ENCODE data around the gene MXRA7.
"Not testable (repeated sequence)": the region's sequence is repeated elsewhere in the genome, so short reads cannot be mapped to it uniquely, and the experiment has no call there.

Gene MXRA7

DNA sequence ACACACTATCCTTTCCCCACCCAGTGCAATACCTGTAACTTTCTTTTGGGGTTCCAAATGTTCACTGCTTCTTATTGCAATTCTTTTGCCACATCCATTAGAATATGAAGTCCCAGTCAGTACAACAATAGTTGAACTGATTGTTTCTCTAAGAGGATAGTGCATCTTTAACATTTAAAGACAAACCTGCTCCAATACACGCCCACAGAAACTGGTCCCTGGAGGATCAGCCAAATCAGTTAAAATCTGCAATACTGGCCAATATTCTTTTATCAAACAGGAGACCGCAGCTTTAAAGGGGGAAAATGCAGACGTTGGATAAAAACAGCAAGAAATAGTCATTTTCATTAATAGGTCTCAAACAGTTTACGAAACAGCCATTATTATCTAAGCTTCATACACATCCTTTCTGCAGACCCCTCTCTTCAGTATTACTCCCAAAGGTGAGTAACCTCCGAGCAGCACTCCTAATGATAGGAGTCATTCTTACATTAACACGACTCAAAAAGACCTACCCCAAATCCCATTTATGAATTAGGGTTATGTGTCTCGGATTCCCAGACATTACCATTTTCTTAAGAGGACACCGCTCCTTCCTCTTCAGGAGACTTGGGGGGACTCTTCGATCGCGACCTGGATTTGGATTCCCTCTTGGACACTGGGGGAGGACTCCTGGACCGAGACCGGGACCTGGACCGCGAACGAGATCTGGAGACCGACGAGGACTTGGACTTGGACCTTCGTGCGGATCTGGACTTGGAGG, 25.0 kb upstream of the MXRA7 start:
- peak in 1 of 2 donors; percentile 31 for DNase-seq

DNA sequence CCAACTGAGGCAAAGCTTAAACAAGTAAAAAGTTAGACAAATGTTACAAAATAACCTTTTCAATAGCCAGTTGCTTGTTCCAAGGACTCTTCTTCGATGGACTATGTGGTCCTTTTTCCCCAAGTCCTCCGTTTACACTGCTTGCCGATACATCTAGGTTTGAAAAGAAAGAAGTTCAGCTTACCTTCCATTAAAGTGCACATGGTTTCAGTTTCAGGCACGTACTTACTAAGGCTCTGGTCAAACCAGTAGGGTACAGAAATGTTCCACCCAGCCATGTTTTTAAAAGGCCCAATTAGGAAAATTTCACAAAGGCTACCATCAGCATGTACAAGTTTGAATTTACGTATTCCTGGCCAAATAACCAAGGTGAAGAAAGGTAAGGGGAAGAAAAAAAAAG, 24.2 kb upstream of the MXRA7 start:
- DNase-seq, result peak in 1 of 2 donors; percentile 56

DNA sequence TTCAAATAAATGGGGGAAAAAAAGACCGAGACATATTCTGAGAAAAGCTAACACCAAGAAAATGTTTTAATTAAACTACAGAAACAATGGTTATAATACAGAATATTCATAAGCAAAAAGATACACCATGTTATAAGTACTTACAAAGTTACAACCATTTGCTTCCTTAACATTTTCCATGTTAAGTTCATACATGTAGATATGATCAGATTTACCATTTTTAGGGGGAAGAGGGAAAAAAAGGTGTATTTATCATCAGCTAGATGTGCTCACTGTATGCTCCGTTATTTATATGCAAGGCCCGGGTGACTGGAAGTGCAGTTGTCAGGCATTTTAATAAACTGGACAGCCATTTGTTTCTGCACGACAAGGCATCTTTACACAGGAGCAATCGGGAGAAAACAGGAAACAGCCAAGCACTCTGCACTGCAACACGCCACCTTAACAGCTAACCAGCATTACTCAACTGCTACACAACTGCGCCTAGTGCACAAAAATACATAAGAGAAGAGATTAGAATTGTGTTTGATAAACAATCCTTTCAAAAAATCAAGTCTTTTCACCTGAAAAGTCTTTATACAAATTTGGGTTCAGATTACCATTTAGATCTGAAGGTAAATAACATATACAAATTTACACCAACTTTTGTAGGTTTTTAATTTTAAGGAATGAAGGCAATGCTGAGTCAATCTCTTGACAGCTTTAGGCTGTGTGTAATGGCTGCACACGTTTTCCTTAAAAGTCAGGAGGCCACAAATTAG, 23.5 kb upstream of the MXRA7 start:
- DNase-seq, result peak in 1 of 2 donors; percentile 32

DNA sequence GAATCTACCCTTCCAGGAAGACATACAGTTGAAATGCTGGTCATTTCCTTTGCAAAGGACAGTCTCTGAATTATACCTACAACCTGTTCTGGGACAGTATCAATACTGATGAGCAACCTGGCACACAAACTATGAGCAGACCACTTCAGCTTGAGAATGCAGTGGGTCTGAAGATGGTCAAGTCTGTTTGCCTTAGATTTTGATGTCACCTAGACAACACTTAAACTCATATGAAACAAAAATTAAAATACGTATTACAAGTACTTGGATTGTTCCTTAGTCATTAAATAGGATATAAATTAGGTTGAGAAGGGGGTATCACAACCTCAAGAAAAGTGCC, 22.8 kb upstream of the MXRA7 start:
- peak in 1 of 2 donors; percentile 19 for DNase-seq

DNA sequence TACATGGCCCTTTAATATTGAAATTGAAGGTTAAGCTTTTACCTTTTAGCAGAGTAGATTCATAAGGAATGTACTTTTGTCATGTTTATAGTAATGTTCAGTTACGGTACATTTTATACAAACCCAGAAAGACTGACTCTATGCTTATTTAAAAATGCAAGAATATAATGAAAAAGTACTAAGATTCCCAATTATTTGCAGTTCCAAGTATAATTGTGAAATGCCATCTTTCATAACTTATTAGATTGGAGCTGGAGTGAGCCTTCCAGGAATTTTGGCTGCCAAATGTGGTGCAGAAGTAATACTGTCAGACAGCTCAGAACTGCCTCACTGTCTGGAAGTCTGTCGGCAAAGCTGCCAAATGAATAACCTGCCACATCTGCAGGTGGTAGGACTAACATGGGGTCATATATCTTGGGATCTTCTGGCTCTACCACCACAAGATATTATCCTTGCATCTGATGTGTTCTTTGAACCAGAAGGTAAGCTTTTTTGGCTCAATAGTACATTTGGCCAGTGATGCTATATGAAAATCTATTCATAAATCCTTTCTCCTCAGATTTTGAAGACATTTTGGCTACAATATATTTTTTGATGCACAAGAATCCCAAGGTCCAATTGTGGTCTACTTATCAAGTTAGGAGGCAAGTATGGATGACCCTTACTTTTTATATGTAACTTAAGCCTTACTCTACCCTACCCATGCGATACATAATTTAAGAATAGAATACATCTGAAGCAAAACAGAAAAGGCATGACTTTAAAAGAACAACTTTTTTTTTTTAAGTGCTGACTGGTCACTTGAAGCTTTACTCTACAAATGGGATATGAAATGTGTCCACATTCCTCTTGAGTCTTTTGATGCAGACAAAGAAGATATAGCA, 22.2 kb upstream of the MXRA7 start:
- DNase-seq, result peak in 1 of 2 donors; percentile 27

DNA sequence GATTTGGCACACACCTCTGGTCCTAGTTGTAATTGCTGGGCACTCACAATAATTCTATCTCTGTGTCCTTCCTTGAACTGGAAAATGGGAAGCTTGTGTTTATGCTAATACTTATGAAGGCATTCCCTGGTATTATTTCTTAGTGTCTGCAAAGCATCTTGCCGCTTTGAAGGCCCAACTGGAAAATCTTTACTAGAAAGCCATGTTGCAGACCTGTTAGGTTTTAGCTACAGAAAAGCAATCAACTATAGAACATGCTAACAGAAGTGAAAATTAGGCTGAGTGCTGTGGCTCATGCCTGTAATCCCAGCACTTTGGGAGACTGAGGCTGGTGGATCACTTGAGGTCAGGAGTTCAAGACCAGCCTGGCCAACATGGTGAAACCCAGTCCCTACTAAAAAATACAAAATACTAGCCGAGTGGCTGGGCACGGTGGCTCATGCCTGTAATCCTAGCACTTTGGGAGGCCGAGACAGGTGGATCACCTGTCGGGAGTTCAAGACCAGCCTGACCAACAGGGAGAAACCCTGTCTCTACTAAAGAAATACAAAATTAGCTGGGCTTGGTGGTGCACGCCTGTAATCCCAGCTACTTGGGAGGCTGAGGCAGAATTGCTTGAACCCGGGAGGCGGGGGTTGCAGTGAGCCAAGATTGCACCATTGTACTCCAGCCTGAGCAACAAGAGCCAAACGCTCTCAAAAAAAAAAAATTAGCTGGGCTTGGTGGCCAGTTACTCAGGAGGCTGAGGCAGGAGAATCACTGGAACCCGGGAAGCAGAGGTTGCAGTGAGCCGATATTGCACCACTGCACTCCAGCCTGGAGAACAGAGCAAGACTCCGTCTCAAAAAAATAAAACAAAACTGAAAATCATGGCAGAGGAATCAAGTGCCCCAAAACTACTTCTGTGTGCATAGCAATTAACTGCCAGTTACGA, 21.3 kb upstream of the MXRA7 start:
- not testable (repeated sequence) for DNase-seq

DNA sequence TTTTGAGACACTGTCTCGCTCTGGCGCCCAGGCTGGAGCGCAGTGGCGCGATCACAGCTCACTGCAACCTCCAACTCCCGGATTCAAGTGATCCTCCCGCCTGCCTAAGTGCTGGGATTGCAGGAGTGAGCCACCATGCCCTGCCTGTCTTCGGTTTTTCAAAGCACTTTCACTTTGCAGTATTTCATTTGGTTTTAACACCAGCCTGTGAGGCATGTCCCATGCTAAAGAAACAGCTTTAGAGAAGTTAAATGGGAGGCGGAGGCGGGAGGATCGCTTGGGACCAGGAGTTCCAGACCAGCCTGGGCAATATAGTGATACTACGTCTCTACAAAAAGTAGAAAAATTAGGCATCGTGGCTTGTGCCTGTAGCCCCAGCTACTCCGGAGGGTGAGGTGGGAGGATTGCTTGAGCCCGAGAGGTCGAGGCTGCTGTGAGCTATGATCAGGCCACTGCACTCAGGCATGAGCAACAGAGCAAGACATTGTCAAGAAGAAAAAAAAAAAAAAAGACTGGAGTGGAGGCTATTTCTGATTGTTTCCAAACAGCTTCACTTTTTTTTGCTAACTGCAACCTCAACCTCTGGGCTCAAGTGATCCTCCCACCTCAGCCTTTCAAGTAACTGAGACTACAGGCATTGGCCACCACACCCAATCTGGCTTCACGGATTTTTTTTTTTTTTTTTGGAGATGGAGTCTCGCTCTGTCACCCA, 17.1 kb upstream of the MXRA7 start:
- peak in 1 of 2 donors; percentile 42 for DNase-seq

DNA sequence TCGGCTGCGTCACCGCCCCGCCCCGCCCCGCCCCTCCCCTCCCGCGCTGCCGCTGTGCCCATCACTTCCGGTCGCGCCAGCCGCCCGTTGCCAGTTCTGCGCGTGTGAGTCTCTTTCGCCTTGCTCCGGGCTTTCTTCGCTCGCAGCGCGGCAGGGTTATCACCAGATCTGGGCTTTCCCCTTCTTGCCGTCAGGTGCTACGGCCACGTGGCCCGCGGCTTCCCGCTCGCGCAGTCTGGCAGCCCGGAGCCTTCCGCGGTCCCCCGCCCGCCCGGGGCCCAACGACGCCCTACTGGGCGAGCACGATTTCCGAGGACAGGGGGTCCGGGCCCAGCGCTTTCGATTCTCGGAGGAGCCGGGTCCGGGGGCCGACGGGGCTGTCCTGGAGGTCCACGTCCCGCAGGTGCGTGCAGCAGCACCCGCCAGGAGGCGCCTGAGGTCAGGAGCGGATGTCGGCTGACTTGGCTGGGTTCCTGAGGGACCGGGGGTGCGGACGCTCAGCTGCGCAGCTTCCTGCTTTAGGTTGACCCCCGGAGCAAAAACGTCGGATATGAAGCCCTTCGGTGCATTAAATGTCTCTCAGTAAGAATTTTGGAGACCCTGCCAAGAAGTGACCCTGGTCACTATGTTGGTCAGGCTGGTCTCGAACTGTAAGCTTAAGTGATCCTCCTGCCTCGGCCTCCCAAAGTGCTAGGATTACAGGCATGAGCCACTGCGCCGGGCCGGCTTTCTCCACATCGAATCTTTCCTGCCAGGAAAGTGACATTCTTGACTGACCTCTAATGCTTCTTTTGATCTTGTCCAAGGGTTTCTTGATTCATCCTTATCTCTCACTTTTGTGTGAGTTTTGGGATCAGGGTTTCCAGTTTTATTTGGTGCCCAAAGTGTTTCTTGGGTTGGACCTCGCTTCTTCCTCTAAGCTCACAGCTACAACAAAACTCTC, 16.3 kb upstream of the MXRA7 start, which contains the start of gene METTL23:
METTL23 (plus strand) TSS at position 64 of the 943 bp plus-strand sequence. CDS start 2,872 bp downstream, outside the sequence.
- no peak for DNase-seq

DNA sequence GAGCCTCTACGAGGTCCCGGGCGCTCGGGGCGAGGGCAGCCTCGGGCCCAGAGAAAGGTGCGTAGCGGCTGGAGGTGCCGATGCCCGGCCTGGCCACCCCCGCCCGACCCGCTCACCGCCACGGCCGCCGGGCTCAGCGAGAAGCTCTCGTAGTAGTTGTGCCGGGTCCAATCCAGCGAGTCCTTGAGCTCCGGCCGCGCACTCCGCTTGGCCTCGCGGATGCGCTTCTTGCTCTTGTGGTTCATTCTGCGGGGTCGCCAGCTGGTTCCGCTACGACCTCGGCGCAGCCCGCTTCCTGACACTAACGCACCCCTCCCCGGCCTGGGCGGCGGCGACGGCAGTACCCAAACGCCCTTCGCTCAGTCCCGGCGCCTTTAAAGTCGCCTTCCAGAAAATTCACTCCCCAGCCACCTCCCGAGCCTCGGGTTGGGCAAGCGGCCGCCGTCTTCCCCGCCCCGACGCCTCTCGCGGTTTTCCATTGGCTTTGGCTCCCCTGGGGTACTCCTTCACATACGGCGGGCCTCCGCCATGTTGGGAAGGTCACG, 15.5 kb upstream of the MXRA7 start, which contains the start of gene JMJD6:
JMJD6 (minus strand) TSS at position 376 of the 545 bp plus-strand sequence; CDS start at position 245, 131 bp downstream.
- peak; percentile 97 for DNase-seq

DNA sequence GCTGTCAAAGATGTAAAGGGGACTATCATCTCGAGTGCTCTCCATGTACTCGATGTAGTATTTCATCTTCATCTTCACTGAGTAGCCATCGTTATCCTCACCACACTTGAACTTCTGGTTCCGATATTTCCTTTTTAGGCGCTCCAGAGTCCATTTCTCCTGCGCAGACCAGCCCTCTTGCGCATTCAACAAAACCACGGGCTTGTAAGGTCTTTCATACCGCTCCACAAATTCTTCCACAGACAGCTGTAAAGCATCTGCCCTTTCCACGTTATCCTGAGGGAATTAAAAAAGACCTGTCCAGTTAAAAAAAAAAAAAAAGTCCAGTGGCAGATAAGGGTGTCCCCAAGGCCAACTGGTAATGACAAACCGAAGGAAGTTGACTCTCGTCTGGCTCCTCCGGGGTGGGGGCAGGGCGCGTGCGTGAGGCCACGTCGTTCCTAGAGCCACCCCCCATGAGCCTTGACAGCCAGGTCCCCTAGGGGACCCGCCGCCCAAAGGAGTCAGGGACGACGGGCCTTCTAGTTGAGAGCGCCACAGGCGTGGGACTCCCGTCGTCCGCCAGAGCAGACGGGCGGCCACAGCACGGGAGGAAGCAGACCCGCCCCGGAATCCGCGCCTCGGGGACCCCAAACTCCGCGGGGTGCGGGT, 14.9 kb upstream of the MXRA7 start:
- DNase-seq, result peak; percentile 74 to 81

DNA sequence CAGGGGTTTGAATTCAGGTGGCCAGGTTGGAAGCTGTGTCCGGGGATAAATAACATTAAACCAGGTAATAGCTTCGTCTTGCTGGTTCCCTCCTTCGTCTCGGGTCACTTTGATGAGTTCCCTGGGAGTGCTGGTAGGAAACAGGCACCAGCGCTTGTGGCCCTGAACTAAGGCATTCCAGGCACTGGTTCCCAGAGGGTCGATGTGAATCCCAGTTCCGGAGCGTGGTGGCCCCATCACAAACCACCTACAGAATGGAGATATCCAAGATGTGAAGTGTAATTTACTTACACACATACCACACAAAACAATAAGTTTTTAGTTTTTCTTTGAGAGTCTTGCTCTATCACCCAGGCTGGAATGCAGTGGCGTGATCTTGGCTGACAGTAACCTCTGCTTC, 13.0 kb upstream of the MXRA7 start:
- DNase-seq, result no peak

DNA sequence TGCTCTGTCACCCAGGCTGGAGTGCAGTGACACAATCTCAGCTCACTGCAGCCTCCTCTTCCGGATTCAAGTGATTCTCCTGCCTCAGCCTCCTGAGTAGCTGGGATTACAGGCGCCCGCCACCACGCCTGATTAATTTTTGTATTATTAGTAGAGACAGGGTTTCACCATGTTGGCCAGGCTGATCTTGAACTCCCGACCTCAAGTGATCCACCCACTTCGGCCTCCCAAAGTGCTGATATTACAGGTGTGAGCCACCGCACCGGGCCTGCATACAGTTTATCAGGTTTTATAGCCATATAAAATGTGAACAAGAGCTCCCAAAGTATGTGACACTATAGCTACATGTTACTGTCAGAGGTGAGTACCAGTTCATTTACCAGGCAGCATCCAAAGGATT, 12.2 kb upstream of the MXRA7 start:
- not testable (repeated sequence) for DNase-seq

DNA sequence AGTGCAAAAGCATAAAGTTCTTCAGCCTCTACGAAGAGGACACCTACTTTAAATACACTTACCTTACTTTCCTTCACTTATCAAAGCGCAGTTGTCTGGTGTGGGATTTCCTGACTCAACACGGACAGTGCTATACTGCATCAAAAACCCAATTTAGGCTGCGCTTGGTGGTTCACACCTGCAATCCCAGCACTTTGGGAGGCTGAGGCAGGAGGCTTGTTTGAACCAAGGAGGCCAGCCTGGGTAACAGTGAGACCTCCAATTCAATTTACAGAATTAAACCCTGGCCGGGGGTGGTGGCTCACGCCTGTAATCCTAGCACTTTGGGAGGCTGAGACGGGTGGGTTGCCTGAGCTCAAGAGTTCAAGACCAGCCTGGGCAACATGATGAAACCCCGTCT, 11.5 kb upstream of the MXRA7 start:
- DNase-seq, result no peak

DNA sequence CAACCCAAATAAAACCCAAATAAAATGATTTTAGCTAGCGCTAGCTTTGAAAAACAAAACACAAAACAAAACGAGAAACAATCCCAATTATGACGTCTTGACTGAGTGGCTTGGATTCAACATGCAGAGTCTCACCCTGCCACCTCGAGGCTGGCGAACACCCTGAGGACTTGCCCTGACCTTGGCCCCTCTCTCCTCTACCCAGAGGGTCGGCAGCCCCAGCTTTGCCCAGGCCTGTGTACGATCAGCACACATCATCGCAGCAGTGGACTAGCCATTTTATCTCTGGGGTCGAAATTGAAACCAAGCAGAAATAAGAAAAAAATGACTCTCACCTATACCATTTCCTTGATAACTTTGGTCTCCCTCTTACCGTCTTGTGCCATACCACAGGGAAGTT, 10.7 kb upstream of the MXRA7 start:
- no peak for DNase-seq

DNA sequence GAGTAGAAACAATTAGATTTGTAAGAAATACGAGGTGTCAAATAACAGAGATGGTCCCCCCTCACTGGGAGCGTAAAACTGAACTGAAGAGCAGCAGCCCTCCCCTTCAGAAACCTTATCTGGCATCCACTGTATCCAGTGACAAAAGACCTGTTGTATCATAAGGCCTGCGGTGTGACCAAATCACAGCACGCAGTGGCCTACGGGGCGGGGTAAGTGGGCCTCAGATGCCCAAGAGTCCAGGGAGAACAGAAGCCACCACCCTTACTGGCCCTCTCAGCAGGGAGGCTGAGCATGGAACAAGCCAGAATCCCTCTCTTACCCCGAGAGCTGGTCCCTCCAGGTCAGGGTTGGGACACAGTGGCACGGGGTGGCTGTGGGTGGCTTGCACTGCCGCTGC, 10.2 kb upstream of the MXRA7 start:
- no peak for DNase-seq

DNA sequence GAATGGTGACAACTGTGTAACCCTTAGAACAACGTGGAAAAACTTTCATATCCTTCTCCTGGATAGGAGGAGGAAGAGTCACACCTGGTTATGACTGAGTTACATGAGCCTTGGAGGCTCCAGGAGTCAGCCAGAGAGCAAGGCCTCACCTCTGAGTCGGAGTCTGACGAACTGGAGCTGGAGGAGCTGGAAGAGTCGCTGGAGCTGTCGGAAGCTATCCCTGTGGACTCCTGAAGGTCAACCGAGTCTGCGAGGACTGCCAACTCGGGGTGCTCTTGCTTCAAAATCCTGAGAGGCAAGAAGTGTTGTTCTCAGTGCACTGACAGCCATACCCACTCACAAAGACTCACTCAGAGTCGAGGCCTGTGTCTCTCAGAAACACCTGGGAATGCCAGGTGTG, 9.4 kb upstream of the MXRA7 start:
- no peak for DNase-seq

DNA sequence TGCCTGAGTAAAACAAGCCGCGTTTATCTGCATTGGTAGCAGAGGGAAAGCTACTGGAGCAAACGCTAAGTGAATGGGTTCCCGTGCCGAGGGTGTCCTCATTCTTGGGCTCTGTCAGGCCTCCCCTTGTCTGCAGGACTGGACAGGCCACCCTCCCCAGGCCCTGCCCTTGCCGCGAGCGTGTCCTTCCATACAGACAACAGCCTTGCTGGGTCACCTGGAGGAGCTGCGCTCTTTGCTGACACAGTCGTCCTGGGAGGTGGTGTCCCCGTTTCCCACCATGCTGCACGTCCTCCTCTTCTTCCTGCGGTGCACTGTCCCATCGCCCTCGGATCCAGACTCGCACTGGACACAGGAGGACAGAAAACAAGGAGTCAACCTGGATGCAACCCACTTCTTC, 7.8 kb upstream of the MXRA7 start:
- DNase-seq, result no peak

DNA sequence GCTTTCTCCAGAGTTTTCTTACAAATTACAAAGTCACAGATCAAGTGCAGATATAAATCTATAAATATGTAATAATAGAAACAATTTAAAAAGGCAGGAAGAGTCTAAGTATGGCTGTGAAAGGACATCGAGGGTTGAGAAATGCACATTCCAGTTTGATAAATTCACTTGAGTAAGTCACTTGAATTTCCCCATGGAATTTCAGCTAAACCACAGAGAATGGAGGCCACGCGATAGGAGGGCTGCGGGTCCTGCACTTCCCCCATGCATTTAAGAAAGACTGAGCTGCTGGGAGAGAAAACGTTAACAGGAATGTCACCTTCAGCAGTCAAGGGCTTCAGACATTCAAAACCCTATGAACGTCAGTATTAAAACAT, 6.1 kb upstream of the MXRA7 start:
- DNase-seq, result no peak

DNA sequence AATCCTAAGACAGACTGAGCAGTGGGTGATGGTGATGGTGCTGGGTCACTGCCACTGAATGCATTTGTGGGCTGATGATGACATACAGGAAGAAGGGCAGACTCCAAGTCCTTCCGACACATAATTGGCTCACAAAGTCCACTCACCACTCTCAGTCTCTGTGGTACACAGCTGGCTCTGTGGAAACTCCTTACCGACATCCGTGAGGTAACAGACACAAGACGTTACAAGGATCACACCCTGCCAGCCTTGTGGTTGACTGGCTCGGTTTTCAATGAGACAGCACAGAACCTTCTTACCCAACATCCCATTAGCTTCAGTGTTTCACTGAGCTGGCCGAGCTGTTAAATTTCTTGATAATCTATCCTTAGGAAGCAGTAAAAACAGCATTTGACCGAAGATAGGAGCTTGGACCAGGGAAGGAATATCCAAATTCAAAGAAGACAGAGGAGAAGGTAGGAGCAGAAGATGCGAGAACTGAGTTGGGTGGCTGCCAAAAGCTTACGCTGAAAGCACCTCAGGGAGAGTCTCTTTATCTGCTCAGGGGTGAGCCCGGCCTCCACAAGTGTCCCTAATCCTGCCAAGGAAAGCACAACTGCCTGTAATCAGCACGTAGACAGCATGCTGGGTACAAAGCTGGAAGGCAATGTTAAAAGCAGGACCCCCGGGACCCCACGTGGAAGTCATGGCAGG, 5.5 kb upstream of the MXRA7 start:
- peak; percentile 88 to 90 for DNase-seq
